MV-4-11 (cell line): ENCODE measurements around the gene JMJD6.

ENCODE experiments used
- DNase-seq: peaks from one replicate; lab custom pipeline; 2025; lab: John Stamatoyannopoulos, UW

The JMJD6 gene

DNA sequence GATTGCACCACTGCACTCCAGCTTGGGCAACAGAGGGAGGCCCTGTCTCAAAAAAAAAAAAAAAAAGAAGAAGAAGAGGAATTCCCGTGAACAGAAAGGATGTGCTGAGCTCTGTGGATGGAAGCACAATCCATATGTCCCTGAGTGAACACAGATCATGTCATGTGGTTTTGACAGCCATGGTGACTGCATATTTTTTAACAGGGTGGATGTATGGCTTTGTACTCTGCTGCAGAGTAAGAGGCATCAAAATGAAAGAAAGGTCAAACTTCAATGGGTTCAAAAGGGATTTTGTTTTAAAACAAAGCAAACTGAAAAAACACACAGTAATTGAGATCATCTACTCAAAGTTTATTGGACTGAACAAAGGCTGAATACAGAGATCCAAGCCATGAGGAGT is 47.2 kb downstream of the JMJD6 start:
- DNase-seq = no peak

DNA sequence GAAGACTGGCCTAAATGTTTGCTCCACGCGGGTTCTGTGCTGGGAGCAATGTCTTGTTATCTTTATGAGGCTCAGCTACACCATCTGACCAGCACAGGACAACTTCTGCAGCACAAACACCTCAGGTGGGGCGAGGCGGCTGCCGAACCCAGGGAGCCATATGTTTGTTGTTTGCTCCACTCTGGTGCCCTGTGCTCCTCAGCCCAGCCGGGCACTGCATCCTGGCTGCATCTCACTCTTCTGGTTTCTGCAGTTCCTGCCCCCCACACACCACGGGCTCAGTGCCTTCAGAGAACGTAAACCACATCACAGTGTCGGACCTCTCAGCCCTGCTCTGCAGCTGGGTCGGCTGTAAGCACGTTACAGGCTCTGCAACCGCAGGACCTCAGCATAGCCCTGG is 48.1 kb downstream of the JMJD6 start:
- DNase-seq = no peak

DNA sequence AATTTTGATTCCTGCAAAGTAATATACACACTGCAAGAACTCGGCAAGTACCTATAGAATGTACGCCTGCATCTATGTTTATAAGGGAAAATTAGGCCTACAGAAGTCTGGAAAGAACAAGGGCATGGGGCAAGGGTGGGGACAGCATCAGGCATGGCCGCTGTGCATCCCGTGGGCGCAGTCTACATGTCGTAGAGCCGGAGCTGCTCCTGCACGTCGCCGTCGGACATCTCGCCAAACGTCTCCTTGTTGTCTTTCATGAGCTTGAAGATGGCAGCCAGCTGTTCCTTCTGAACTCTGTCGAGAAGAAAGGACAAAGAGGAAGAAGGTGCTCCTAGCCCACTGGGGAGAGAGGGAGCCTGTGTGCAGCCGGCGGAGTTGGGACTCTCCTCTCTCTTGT is 49.0 kb downstream of the JMJD6 start:
- DNase-seq = no peak

DNA sequence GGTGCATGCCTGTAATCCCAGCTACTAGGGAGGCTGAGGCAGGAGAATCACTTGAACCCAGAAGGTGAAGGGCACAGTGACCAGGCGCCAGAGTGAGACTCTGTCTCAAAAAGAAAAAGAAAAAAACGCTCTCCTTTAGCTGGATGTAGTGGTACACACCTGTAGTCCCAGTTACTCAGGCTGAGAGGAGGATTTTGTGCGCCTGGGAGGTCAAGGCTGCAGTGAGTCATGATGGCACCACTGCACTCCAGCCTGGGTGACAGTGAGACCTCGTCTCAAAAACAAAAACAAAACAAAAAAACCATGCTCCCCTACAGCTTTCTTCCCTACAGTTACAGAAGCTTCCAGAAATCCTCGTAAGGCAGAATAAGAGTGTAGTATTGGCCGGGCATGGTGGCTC is 49.8 kb downstream of the JMJD6 start:
- DNase-seq = no peak

DNA sequence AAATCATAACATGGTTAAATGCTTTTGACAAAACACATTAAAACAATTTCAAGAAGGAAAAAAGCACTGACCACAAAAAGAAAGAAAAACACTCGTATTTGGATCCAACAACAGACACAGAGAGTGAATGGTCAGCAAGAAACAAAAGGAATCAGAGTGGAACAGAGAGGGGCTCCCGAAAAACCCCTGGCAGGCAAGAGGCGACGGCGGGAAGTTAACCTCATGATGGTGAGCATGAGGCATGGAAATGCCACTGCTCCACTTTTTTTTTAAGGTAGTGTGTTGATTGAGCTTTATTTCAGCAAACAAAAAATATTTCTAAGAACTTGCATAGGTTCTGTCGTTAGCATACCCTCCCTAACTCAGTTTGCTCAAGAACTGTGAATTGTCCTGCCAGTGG is 50.8 kb downstream of the JMJD6 start:
- DNase-seq = no peak

DNA sequence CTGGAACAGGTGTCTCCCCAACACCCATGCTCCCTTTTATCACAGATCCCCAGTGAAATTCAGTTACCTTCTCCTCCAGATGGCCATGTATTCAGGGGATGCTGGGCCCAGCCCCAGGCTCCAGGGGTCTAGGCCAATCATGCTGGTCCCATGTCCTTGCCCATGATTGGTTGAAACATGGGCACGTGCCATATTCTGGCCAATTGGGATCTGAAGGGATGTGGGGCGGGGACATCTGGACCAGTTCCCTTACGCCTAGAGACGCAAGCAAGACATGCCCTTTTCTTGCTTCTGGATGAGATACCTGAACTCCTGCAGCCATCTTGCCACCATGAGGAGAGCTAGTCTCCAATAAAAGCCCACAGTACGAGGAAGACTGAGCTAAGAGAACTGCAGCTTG is 51.8 kb downstream of the JMJD6 start:
- DNase-seq = no peak

DNA sequence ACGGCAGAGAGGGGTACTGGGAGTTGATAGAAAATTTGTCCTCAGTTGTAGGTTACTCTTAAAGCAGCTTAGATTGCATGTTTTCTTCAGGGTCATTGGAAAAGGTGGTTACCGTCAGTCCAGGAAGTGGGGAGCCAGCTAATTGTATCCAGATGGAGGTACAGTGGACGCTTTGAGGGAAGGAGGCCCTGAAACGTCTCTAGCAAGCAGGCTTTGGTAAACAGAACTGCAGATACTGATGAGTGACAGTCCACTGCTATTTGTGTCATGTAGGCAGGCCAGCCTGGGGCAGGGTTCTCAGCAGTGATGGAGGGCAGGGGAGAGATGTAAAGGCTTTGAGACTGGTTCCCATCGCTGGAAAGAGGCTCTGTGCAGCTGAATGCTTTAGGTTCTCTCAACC is 52.7 kb downstream of the JMJD6 start:
- no peak for DNase-seq

DNA sequence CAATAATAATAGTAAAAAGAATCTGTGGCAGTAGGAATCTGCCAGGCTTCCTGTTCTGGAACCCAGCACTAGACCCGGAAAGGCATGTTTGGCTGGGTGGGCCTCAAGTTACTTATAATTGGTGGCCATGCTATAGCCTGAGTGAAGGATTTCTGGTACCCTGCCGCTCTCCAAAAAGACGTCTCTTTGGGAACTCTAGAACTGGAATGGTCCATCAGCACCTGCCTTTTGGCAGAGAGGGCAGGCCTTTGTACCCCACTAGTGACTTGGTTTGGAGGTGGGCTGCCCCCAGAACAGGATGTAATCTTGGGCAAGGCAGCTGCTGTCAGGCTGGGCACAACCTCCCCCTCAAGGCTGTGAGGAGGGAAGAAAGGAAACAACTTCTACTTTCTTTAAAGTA is 53.5 kb downstream of the JMJD6 start:
- no peak for DNase-seq

DNA sequence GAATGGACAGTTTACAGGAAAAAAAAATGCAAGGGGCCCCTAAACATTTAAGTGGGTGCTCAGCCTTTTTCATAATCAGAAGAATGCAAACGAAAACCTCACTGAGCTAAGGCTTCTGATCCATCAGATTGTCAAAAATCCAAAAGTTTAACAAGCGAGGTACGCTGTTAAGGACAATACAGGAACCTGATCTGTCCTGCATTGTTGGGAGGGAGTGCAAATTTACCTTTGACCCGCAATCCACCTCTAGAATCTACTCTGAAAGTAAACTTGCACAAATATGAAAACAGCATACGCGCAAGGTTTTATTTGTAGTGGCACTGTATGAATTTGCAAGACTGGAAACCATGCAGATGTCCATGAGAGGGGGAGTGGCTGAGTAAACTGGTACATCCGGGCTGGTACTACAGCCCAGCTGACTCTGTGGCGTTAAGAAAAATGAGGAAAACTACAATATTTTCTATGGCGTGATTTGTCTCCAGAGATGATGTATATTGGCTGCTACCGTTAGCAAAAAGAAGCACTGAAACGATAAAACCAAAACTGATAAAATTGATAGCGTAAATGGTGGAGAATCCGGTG is 54.0 kb downstream of the JMJD6 start:
- DNase-seq = no peak

DNA sequence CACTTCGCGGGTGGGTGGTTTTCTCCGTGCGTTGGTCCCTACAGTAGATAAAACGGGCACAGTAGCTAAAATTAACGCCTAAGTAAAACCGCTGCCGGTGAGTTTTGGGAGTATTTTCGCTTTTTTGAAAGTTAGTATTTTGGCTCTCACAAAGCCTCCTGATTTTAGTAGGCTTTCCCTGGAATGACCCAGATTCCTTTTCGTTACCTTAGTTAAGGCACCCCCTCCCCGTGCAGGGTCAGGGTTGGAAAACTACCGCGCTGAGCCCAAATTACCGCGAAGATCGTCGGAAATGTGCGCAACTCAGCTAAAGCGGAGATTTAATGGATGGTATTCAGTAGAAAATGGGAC is 54.5 kb downstream of the JMJD6 start:
- no peak for DNase-seq

DNA sequence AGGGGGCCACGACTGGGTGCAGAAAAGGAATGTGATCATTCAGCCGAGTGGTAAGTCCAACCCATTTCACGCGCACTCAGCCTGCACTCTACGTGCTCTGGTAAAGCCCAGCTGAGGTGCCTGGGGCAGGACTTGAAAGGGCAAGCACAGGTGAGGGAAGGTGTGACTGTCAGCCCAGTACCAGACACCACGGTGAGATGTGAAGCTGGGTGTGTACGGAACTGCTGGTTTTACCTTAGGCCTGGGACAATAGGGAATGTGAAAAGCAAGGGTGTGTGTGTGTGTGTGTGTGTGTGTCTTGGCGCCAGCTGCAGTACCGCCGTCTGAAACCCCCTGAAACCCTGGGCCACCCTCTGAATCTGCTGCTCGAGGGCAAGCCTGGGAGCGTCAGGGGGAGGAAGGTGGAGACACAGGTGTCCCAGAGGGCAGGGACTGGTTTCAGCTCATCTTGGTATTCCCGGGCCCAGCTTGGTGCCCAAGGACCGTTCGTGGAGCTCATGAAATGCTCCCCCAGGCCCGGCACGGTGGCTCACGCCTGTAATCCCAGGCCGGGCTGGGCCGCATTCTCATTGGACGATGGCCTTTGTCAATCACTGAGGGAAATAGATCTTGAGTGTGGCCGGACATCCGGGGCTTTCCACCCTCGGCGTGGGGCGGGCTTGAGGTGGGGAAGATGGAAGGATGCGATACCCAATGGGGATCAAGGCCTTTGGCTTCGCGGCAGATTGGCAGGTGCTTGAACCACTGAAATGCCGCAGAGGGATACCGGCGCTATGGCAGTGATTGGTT is 55.1 kb downstream of the JMJD6 start:
- DNase-seq = peak; percentile 100

DNA sequence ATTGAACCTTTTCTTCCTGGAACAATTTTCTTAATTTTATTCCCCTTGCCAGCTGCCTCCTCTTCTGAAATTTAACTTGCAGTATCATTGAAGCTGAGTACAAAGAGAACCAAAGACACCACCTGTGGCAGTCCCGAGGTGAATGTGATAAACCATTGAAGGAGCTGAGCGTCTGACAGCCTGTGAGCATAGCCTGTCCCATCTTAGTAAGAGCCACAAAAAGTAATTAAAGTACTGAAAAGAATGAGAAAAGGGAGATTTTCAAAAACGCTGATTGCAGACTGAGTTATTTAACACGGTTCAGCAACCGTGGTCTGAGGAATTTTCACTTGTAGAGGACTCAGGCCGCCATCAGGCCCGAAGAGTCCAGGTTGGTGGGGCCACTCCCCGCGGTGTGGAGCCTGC is 55.7 kb downstream of the JMJD6 start:
- no peak for DNase-seq

DNA sequence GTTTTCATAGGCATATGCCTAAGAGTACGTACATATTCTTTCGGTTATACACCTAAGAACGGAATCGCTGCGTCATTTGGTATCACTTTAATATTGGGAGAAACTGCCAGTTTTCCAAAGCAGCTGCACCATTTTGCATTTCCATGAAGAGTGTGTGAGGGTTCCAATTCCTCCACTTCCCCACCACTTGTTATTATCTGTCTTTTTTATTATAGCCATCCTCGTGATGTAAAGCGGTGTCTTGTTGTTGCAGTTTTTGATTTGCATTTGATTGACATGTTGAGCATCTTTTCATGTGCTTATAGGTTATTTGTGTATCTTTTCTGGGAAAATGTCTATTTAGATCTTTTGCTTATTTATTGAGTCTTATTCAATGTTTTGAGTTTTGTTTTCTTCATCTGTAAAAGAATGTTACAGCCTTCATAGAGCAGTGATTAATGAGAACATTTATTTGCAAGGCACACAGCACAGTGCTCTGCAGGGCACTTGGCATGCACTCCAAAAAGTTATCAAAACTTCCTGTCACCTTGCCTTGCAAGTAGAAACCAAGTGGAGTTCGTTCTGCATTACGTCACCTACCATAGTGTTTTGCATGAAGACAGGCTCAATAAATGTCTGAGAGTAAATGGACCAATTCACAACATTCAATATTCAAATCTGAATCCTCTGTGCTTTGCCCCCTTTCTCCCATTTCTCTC is 56.2 kb downstream of the JMJD6 start:
- no peak for DNase-seq
